ENCODE data around the gene SMIM12.

GRCh38 chr1:34824817-34825454, 34.6 kb downstream of the SMIM12 start:
- TF ChIP-seq RARB (CRISPR knock-in tag; IDR thresholded peaks at IDR 0.05) (no peak), CSDC2 (CRISPR knock-in tag; IDR thresholded peaks at IDR 0.05) (no peak), ISL1 (CRISPR knock-in tag; IDR thresholded peaks at IDR 0.05) (no peak), CSRNP3 (CRISPR knock-in tag; IDR thresholded peaks at IDR 0.05) (no peak), SNAI2 (CRISPR knock-in tag; IDR thresholded peaks at IDR 0.05) (no peak), ZNF8 (CRISPR knock-in tag; IDR thresholded peaks at IDR 0.05) (no peak), TOX (CRISPR knock-in tag; IDR thresholded peaks at IDR 0.05; ENCODE audit: borderline replicate concordance) (no peak), ARNTL (CRISPR knock-in tag; IDR thresholded peaks at IDR 0.05; ENCODE audit: borderline replicate concordance, low read depth) (no peak), PATZ1 (CRISPR knock-in tag; IDR thresholded peaks at IDR 0.05; ENCODE audit: borderline replicate concordance) (no peak)
